ENCODE data around the gene MYO3B.

DNA sequence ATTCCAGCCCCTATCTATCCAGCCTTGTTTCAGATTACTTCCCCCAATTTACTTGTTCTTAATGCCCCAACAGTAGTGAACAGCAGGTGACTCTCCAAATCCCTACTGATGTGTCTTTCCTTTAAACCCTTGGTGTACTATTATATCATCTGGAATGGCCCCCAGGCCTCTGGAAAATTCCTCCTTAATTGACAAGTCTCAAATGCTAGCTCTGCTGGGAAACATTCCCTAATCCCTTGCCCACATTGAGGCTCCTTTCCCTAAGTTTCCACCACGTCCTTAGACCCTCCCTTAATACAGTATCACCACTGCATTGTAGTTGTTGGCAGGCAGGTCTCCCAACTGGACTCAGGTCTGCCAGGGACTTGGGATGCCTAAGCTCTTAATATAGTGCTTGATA is 41.0 kb downstream of the MYO3B start:
- TF ChIP-seq POLR2A (IDR thresholded peaks at IDR 0.05; ENCODE audit: low read length) (no peak), GATA1 (IDR thresholded peaks at IDR 0.05; ENCODE audit: low read depth, low read length) (no peak)
